T follicular helper cell (primary cell): ENCODE results near the gene DPEP2NB.
"Not testable (repeated sequence)": the region's sequence is repeated elsewhere in the genome, so short reads cannot be mapped to it uniquely, and the experiment has no call there.

Source experiments
- DNase-seq: peaks from one replicate; pipeline ENCODE4 v3.0.0-alpha.2; 2020; ENCODE audit warnings: low read depth

The DPEP2NB gene

DNA sequence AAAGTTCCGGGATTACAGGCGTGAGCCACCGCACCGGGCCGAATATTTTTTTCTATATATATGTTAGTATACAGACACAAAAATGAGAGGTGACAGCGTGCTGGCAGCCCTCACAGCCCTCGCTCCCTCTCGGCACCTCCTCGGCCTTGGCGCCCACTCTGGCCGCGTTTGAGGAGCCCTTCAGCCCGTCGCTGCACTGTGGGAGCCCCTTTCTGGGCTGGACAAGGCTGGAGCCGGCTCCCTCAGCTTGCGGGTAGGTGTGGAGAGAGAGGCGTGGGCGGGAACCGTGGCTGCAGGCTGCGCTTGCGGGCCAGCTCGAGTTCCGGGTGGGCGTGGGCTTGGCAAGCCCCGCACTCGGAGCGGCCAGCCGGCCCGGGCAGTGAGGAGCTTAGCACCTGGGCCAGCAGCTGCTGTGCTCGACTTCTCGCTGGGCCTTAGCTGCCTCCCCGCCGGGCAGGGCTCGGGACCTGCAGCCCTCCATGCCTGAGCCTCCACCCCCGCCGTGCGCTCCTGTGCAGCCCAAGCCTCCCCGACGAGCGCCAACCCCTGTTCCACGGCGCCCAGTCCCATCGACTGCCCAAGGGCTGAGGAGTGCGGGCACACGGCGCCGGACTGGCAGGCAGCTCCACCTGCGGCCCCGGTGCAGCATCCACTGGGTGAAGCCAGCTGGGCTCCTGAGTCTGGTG is 33.6 kb downstream of the DPEP2NB start:
- DNase-seq = no peak

- DNase-seq = no peak
Observed at GRCh38 chr16:67979955-67980678, 35.6 kb downstream of the DPEP2NB start, which contains the start of gene DPEP3. Gene DPEP3 (minus strand): TSS chr16:67980499. CDS start chr16:67980380, 119 bp downstream.

GRCh38 chr16:67977469-67978227 is 38.1 kb downstream of the DPEP2NB start:
- DNase-seq = no peak

DNA sequence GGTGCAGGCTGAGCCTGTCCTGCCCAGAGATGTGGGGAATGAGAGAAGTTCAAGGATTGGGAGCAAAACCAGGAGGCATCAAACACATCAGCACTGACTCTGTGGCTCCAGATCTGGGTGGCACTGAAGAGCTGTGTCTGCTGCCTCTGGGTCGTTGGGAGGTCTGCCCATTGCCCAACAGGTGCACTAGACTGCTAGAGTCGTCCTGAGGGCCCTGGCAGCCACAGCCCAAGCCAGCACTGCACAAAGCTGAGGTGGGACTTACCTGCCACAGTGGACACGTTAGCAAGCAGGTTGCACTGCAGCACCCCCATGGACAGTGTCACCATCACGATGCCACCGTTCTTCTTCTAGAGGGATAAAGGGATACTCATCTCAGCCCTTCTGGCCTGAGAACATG is 38.7 kb downstream of the DPEP2NB start:
- no peak for DNase-seq

DNA sequence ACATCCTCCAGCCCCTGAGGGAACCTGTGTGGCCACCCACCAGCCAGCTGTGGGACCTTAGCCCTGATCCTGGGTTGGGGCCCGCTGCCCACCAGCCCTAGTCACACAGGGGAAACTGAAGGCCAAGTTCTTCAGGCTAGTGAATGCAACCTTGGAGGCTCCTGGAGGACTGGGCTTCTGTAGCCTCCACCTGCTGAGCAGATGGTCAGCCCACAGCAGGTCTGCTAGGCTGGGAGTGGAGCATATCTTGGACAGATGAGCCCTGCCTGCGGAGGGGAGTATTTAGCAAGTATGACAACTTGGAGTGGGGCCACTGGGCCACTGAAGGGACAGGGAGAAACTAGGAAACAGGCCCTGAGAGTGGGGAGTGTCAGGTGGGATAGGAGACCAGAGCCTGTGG is 39.5 kb downstream of the DPEP2NB start:
- DNase-seq = no peak

- no peak for DNase-seq
Observed at GRCh38 chr16:67975321-67976105, 40.2 kb downstream of the DPEP2NB start.

- not testable (repeated sequence) for DNase-seq
Observed at GRCh38 chr16:67972285-67972684, 43.4 kb downstream of the DPEP2NB start.

DNA sequence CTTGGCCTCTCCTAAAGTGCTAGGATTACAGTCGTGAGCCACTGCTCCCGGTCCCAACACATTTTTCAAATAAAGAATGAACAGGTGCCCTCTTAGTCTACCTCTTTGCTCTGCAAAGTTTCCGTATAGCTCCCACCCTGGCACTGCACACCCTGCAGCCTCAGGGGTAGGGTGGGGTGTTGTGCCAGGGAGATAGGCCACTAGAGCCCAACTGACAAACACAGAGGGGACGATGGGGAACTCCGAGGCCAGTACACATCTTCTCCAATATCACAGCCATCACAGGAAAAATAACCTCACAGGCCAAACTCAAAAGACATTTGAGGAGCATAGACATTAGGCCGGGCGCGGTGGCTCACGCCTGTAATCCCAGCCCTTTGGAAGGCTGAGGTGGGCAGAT is 44.6 kb downstream of the DPEP2NB start:
- no peak for DNase-seq

- DNase-seq = no peak
Observed at GRCh38 chr16:67969254-67970039, 46.3 kb downstream of the DPEP2NB start.

GRCh38 chr16:67968400-67969253 is 47.1 kb downstream of the DPEP2NB start, which contains the start of gene SLC12A4:
Gene SLC12A4 (minus strand): TSS chr16:67968637. CDS start chr16:67968553, 84 bp downstream.
- peak; percentile 77 for DNase-seq

GRCh38 chr16:67967958-67968399 is 47.7 kb downstream of the DPEP2NB start:
- peak; percentile 7 for DNase-seq

GRCh38 chr16:67967183-67967957 is 48.3 kb downstream of the DPEP2NB start:
- DNase-seq = no peak

DNA sequence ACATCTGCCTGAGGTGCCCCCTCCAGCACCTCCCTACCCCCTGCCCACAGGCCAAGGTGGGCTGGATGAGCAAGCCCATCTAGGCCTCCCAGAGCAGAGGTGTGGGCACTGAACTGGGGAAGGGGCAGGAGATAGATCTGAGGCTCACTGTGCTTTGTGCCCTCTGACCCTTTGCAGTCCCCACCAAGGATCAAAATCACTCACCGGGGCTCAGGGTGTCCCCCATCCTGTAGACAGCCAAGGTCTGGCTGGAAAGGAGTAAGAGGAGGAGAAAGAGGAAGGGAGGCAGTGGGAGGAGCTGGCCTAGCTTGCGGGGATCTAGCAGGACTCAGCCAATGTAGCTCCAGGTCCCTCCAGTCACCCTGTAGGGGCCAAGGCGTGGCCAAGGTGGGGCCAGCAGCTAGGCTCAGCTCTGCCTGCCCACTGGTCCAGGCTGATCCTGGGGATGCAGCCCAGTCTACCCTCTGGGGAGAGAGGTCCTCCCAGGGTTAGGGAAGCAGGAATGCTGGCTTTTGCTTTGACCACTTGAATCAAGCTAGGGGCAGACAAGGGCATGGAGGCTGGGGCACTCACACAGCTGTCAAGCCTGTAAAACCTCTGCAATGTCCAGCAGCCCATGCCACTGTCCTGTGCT is 49.0 kb downstream of the DPEP2NB start:
- DNase-seq = no peak

DNA sequence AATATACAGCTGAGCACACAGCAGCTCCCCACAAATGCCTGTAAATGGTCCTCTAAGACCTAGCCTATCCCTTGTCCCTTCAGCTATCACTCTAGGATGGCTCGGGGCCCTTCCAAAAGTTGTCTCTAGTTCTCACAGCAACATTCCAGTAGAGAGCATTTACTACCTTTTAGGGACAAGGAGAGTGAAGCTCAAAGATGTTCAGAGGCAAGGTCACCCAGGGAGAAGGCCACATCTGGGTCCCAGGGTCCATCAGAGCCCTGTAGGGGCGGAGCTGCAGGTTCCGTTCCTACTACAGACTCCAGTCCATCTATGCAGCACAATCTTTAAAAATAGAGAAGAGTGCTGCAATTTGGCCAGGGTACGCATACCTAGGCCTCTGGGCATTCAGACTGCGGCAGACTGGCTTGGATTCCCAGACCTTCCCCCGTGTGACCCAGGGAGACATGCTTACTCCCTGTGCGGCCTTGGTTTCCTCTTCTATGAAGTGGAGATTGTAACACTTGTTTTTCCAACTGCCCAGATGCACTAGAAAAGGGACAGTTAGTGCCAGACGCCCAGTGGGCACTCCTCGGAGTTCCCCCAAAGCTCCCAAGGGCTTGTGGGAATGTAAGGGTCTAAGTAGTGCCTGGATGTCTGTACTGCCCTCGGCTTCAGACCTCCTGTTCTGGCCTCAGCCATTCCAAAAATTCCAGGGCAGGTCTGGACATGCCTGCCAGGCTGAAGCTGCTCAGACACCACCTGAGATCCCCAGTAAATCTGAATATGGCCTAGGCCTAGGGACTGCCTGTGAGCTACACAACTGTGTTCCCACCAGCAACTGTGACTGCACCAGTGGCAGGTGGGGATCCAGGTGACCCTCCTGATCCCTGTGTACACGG is 49.8 kb downstream of the DPEP2NB start:
- DNase-seq = no peak

- no peak for DNase-seq
Observed at GRCh38 chr16:67964477-67965131, 51.1 kb downstream of the DPEP2NB start.

DNA sequence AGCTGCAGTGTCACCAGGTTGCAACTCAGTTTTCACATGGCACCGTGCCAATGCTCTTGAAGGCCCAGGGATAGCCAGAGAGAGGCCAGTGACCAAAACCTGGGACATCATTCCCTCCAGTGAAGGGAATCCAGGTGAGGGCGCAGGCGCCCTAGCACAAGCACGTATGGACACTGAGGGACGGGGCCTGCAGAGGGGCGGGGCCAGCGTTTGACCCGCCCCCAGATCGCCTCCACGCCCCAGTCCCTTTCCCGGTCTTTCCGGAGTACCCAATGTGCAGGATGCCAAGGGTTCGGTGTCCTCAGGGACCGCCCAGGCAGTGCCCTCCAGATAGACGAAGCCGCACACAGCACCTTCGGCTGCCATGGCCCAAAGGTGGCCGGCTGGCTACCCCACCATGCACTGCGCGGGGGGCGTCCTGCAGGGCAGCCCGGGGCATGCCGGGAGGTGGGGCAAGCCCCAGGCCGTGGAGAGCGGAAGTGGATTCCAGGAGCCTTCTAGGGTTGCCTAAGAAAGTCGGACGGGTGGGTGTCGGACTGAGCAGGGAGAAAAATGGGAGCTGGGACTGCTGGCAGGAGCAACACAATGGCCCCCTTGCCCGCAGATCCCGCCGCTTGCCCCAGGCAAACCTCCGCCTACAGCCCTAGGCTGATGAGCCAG is 51.9 kb downstream of the DPEP2NB start:
- DNase-seq = no peak
